K562 (cell line): ENCODE data around the gene SMCO3. TPM values are rescaled to one million over a fixed set of nuclear protein-coding genes. Genes with fewer than 3 reads are reported as not detected.
A peak's percentile ranks its signal among the peaks of the same experiment; 100 is the strongest.

ENCODE experiments used
- ATAC-seq: fragments of 200-7000 bp; cut with Tn5 transposase; 3 replicates; pipeline ENCODE4 v1.9.1; 2020; ENCODE audit warnings: moderate library complexity
- BruUV-seq: library from RNA; stranded (reverse); fragments of 400-500 nt; replicated peaks from 2 replicates; lab custom pipeline; 2021; lab: Mats Ljungman, UMichigan
- CTCF ChIA-PET: fragments of 300-600 bp; formaldehyde crosslinking; extraction: SDS; loops from one replicate; lab custom pipeline; 2021; ENCODE audit warnings: low intra/inter-chr PET ratio; lab: Yijun Ruan, JAX
- POLR2A ChIA-PET: fragments of 300-600, 350-650 bp; sonication (Branson Sonifier 250); formaldehyde crosslinking; extraction: SDS; loops from one replicate; lab custom pipeline; 2021; ENCODE audit warnings: antibody characterized with exemption, inconsistent platforms; lab: Yijun Ruan, JAX
- DNase-seq, 4 experiments: peaks; one replicate each; pipeline versions ENCODE4 v3.0.0 to v3.0.0-alpha.2; 2011 to 2018; ENCODE audit warnings: low spot score in 3 of 4, mixed read lengths in 3 of 4; ENCODE audit errors: extremely low read depth in 1 of 4
- FAIRE-seq: peaks from 2 replicates; lab custom pipeline; 2011; peaks lifted over from hg19 to GRCh38; lab: Jason Lieb, UNC
- H2AFZ ChIP-seq: 2 replicates; pipeline ENCODE4 v1.6.0; 2011; ENCODE audit warnings: low read depth, low read length, control low read depth, inconsistent platforms
- H3K27ac ChIP-seq: fragments of 200-600 bp; 3 replicates; pipeline ENCODE4 v1.8.0; 2011; ENCODE audit warnings: low read depth, mild to moderate bottlenecking, control low read depth, inconsistent platforms, low read length, moderate library complexity, mixed read lengths; ENCODE audit errors: extremely low read depth
- H3K27me3 ChIP-seq, 2 experiments: fragments of 300-600 bp in 1 of 2; 2 replicates in 1 of 2; 3 replicates in 1 of 2; pipeline versions ENCODE4 v1.6.0 to v1.8.0; 2011; ENCODE audit warnings: inconsistent platforms in 2 of 2, low read length in 2 of 2, mild to moderate bottlenecking in 1 of 2, mixed read lengths in 1 of 2, moderate library complexity in 1 of 2; ENCODE audit not compliant: control insufficient read depth in 2 of 2, insufficient read depth in 2 of 2
- H3K36me3 ChIP-seq: fragments of 300-600 bp; 3 replicates; pipeline ENCODE4 v1.8.0; 2011; ENCODE audit warnings: mild to moderate bottlenecking, low read length, inconsistent platforms; ENCODE audit not compliant: control insufficient read depth, insufficient read depth
- H3K4me1 ChIP-seq, 2 experiments: fragments of 200-600 bp in 1 of 2; replicated peaks in 1 of 2; 2 replicates in 1 of 2; 3 replicates in 1 of 2; pipeline versions ENCODE4 v1.5.1 to v1.8.0; 2011; ENCODE audit warnings: inconsistent platforms in 2 of 2, low read length in 2 of 2, mild to moderate bottlenecking in 1 of 2, mixed read lengths in 1 of 2, moderate library complexity in 1 of 2; ENCODE audit not compliant: control insufficient read depth in 2 of 2, insufficient read depth in 2 of 2
- H3K4me2 ChIP-seq: 2 replicates; pipeline ENCODE4 v1.6.1; 2011; ENCODE audit warnings: low read length, control low read depth, inconsistent platforms, mixed read lengths; ENCODE audit not compliant: insufficient read depth
- H3K4me3 ChIP-seq: fragments of 200-600 bp; sonication (generic), shearing (Covaris generic); 2 replicates; pipeline ENCODE4 v1.5.1; 2016; ENCODE audit warnings: control low read depth, inconsistent platforms
- H3K79me2 ChIP-seq: fragments of 200-600 bp; 3 replicates; pipeline ENCODE4 v1.8.0; 2011; ENCODE audit warnings: low read length, inconsistent platforms; ENCODE audit not compliant: control insufficient read depth, insufficient read depth
- H3K9ac ChIP-seq, 2 experiments: 2 replicates each; pipeline versions ENCODE4 v1.6.0 to v1.6.1; 2011; ENCODE audit warnings: low read depth in 2 of 2, low read length in 2 of 2, control low read depth in 1 of 2, inconsistent platforms in 1 of 2, mild to moderate bottlenecking in 1 of 2, mixed read lengths in 1 of 2; ENCODE audit not compliant: insufficient read depth in 1 of 2
- H3K9me1 ChIP-seq: one replicate; pipeline ENCODE4 v1.6.0; 2011; ENCODE audit warnings: inconsistent platforms, mild to moderate bottlenecking, low read length, moderate library complexity; ENCODE audit not compliant: control insufficient read depth, insufficient read depth
- H3K9me3 ChIP-seq: replicated peaks from 2 replicates; pipeline ENCODE4 v1.5.1; 2011; ENCODE audit warnings: low read depth, low read length, inconsistent platforms; ENCODE audit not compliant: control insufficient read depth, insufficient read depth
- H4K20me1 ChIP-seq: replicated peaks from 2 replicates; pipeline ENCODE4 v1.6.1; 2011; ENCODE audit warnings: low read length, inconsistent platforms, mixed read lengths; ENCODE audit not compliant: control insufficient read depth, insufficient read depth
- ARNT ChIP-seq, 2 experiments: fragments of 450-650 bp; IDR thresholded peaks; 2 replicates each; pipeline ENCODE4 v1.6.1; 2016; ENCODE audit warnings: mild to moderate bottlenecking in 1 of 2
- CBFA2T3 ChIP-seq: fragments of 450-650 bp; IDR thresholded peaks from 2 replicates; pipeline ENCODE4 v1.6.1; 2017
- DDX20 ChIP-seq: fragments of 450-650 bp; IDR thresholded peaks from 2 replicates; pipeline ENCODE4 v1.6.1; 2016; ENCODE audit warnings: missing genetic modification characterization, low read depth, mild to moderate bottlenecking, missing compliant biosample characterization, moderate library complexity
- JUND ChIP-seq, 2 experiments: IDR thresholded peaks; 2 replicates in 1 of 2; 3 replicates in 1 of 2; pipeline ENCODE4 v1.6.1; 2011; ENCODE audit warnings: borderline replicate concordance in 2 of 2, low read depth in 2 of 2, low read length in 2 of 2, improper control_type of control experiment in 1 of 2, missing biosample characterization in 1 of 2, missing genetic modification characterization in 1 of 2, missing genetic modification reagents in 1 of 2
- MCM2 ChIP-seq: fragments of 450-650 bp; IDR thresholded peaks from 2 replicates; pipeline ENCODE4 v1.6.1; 2017; ENCODE audit warnings: low read depth, mild to moderate bottlenecking
- MXI1 ChIP-seq: IDR thresholded peaks from 2 replicates; pipeline ENCODE4 v1.6.1; 2011; ENCODE audit warnings: low read depth, mild to moderate bottlenecking, improper control_type of control experiment, low read length
- NR2F6 ChIP-seq: fragments of 450-650 bp; formaldehyde crosslinking; IDR thresholded peaks from 2 replicates; pipeline ENCODE4 v1.4.0; 2020; ENCODE audit warnings: mild to moderate bottlenecking
- PHF8 ChIP-seq: fragments of 200-600 bp; sonication (generic); IDR thresholded peaks from 2 replicates; pipeline ENCODE4 v1.6.1; 2012; ENCODE audit warnings: mixed run types, mild to moderate bottlenecking, inconsistent platforms, low read length, moderate library complexity, borderline replicate concordance
- RBM34 ChIP-seq: fragments of 200-400 bp; formaldehyde crosslinking; IDR thresholded peaks from 2 replicates; pipeline ENCODE4 v1.6.1; 2018; ENCODE audit warnings: low read length, borderline replicate concordance; ENCODE audit not compliant: insufficient read depth
- XRCC5 ChIP-seq: fragments of 200-400 bp; formaldehyde crosslinking; IDR thresholded peaks from 2 replicates; pipeline ENCODE4 v1.6.1; 2017; ENCODE audit warnings: low read depth, mild to moderate bottlenecking, low read length
- ZBTB43 ChIP-seq: sonication (generic); formaldehyde crosslinking; IDR thresholded peaks from 2 replicates; pipeline ENCODE4 v1.8.0; 2023; ENCODE audit warnings: mild to moderate bottlenecking, missing genetic modification reagents
- ZFP91 ChIP-seq: sonication (generic); formaldehyde crosslinking; IDR thresholded peaks from 2 replicates; pipeline ENCODE4 v1.8.0; 2022; ENCODE audit warnings: mild to moderate bottlenecking, missing genetic modification reagents
- ZNF707 ChIP-seq: fragments of 250-450 bp; sonication (Bioruptor Pico); conservative IDR thresholded peaks from 2 replicates; pipeline ENCODE4 v1.8.0; 2022; ENCODE audit warnings: inconsistent platforms, mild to moderate bottlenecking, moderate library complexity
- WGBS: fragments of 100-300 bp; shearing (Covaris generic); methylation state at CpG from one replicate; pipeline ENCODE4 v1.1.6; 2016; ENCODE audit warnings: low coverage, mixed read lengths; ENCODE audit not compliant: insufficient coverage; ENCODE audit errors: missing lambda C conversion rate; 5-methylcytosine and 5-hydroxymethylcytosine counted together
- in situ Hi-C: fragments of 300-500 bp; cut with MboI; formaldehyde crosslinking; loops from 4 replicates; pipeline ENCODE4 v1.15.0; 2018; ENCODE audit warnings: inconsistent platforms, mixed read lengths
- intact Hi-C: fragments of 100-400 bp; cut with micrococcal nuclease; formaldehyde crosslinking; loops from 2 replicates; pipeline ENCODE4 v1.14.2; 2022
- polyA plus RNA-seq, 8 experiments: library from polyadenylated mRNA; depleted of rRNA in 4 of 8; stranded (reverse) in 5 of 8; unstranded in 3 of 8; fragments of >200 nt; fragmentation: Nextera tagmentation in 2 of 8; fragmentation: Illumina TruSeq in 1 of 8; extraction: Ambion mirVana in 2 of 8; extraction: Trizol in 1 of 8; gene quantifications; 2 replicates each; pipeline versions ENCODE4 v1.2.1 to v1.2.3, GENCODE V29; 2011 to 2014; ENCODE audit warnings: inconsistent platforms in 1 of 8, missing spikeins in 1 of 8
- total RNA-seq, 7 experiments: library from RNA; depleted of rRNA in 6 of 7; stranded (reverse); fragments of >200 nt in 6 of 7; fragmentation: Illumina TruSeq in 2 of 7; extraction: Trizol in 2 of 7; gene quantifications; 2 replicates each; pipeline versions ENCODE4 v1.2.1 to v1.2.3, GENCODE V29; 2011 to 2021; ENCODE audit warnings: low replicate concordance in 1 of 7
- TF ChIP-seq, protein P1 (sequence below), 2 experiments: fragments of 450-650 bp in 1 of 2; sonication (generic) in 1 of 2; formaldehyde crosslinking in 1 of 2; IDR thresholded peaks in 1 of 2; conservative IDR thresholded peaks in 1 of 2; 2 replicates each; pipeline versions ENCODE4 v1.6.1 to v1.8.1; 2016 to 2023; ENCODE audit warnings: mild to moderate bottlenecking in 2 of 2, moderate library complexity in 2 of 2, inconsistent platforms in 1 of 2, missing genetic modification reagents in 1 of 2
- TF ChIP-seq, protein P2 (sequence below): fragments of 250-450 bp; sonication (Bioruptor Pico); IDR thresholded peaks from 2 replicates; pipeline ENCODE4 v1.5.0; 2021

The SMCO3 gene
- total and polyA plus RNA-seq, 9 of the 15 experiments (the other 6 are each of a cell fraction or from before 2014, with no cell fraction given), result 0.10 to 0.14 TPM; not detected in 7

DNA sequence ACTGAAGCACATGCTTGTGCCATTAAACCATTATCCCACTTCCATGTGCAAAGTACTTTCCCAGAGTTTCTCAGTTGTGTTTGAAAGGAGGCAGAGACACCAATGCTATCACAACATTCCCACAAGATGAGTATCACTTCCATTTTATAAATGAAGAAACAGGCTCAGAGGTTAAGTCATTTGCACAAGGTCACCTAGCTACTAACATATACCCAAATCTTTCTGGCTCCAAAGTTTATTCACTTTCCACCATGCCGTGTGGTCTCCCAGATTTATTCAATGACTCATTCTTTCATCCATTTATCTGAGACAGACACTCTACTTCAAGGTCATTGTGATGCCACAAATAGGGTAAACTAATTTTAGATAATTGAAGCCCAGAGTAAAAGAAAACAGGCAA, 20.0 kb upstream of the SMCO3 start:
- 25% methylated on average over 1 of the region's 1 CpG for WGBS
- Histone ChIP-seq H3K9me1 (no peaks in the 10 kb centered on the region), H3K36me3 (no peaks in the 10 kb centered on the region), H3K4me2 (no peak overlapping the region), H3K79me2 (no peaks in the 10 kb centered on the region), H2AFZ (no peak overlapping the region), H3K27me3 (no peaks in the 10 kb centered on the region), H3K27ac (no peak overlapping the region), H3K4me3 (no peak overlapping the region), H3K4me1 (peaks cover 0 to 15% of the 10 kb centered on the region in 2 experiments; a peak in 3 of 5 replicates), H4K20me1 (no peaks in the 10 kb centered on the region), H3K9ac (no peak overlapping the region), H3K9me3 (no peaks in the 10 kb centered on the region)
- POLR2A ChIA-PET, result interaction anchor here (0.9 kb wide), 1 partner anchor 20 kb away, joined by 3 read pairs; no protein-coding TSS in a partner anchor
- DNase-seq, result no peak
- ATAC-seq, result no peak
- BruUV-seq, result no TSS peak
- CTCF ChIA-PET, result no interaction called here
- FAIRE-seq, result no peak
- intact Hi-C loops, result no loop called here
- in situ Hi-C loops, result no loop called here
- no peak for TF ChIP-seq ZBTB43
- TF ChIP-seq, protein P1, sequence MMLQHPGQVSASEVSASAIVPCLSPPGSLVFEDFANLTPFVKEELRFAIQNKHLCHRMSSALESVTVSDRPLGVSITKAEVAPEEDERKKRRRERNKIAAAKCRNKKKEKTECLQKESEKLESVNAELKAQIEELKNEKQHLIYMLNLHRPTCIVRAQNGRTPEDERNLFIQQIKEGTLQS (IDR thresholded peaks at IDR 0.05), result no peak
- TF ChIP-seq, protein P1 (CRISPR knock-in tag; conservative IDR thresholded peaks at IDR 0.05), result no peak
- no peak for TF ChIP-seq DDX20 (tag)
- TF ChIP-seq NR2F6 (CRISPR knock-in tag), result no peak
- no peak for TF ChIP-seq PHF8
- TF ChIP-seq ZNF707 (CRISPR knock-in tag), result no peak
- TF ChIP-seq JUND (IDR thresholded peaks at IDR 0.05; ENCODE audit: borderline replicate concordance, low read depth, low read length), result 0 out of 2 replicates have a peak, but pooled peaks have one; percentile 22
- TF ChIP-seq JUND (tag; IDR thresholded peaks at IDR 0.05; ENCODE audit: borderline replicate concordance, low read depth, low read length), result no peak
- no peak for TF ChIP-seq RBM34
- no peak for TF ChIP-seq MXI1
- no peak for TF ChIP-seq ARNT (IDR thresholded peaks at IDR 0.05)
- no peak for TF ChIP-seq XRCC5
- 0 out of 2 replicates have a peak, but pooled peaks have one; percentile 9 for TF ChIP-seq CBFA2T3
- no peak for TF ChIP-seq ZFP91 (CRISPR knock-in tag)
- TF ChIP-seq, protein P2, sequence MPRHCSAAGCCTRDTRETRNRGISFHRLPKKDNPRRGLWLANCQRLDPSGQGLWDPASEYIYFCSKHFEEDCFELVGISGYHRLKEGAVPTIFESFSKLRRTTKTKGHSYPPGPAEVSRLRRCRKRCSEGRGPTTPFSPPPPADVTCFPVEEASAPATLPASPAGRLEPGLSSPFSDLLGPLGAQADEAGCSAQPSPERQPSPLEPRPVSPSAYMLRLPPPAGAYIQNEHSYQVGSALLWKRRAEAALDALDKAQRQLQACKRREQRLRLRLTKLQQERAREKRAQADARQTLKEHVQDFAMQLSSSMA (CRISPR knock-in tag), result no peak
- no peak for TF ChIP-seq MCM2
